OCI-LY7 (cell line): Measurements from ENCODE around the gene RNF212B.

ENCODE experiments used
- EZH2phosphoT487 ChIP-seq: fragments of 200-600 bp; sonication (generic); IDR thresholded peaks from 2 replicates; pipeline ENCODE4 v1.6.1; 2018; ENCODE audit warnings: low read depth, borderline replicate concordance, mild to moderate bottlenecking, mixed run types, antibody characterized with exemption, low read length, moderate library complexity, mixed read lengths
- TF ChIP-seq, protein P1 (sequence below): fragments of 200-600 bp; sonication (generic); conservative IDR thresholded peaks from 2 replicates; pipeline ENCODE4 v1.5.1; 2014; ENCODE audit warnings: mild to moderate bottlenecking, antibody characterized with exemption, low read length, moderate library complexity, mixed read lengths

DNA sequence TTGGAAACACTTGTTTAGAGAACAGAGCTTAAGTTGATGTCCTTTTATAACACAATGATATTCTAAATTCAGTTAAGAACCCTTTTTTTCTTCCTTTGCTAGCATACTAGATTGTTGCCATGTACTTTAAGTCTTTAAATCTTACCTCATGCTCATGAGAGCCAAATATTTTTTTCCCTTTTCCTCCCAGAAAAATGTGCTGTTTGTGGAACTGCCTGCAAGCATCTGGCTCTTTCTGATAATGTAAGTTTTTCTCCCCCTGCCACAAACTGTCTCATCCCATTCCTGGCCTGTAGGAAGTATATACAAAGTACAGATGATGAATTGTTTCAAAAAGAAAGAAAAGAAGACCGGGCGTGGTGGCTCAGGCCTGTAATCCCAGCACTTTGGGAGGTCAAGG lies 5.3 kb downstream of the RNF212B start:
- TF ChIP-seq, protein P1, sequence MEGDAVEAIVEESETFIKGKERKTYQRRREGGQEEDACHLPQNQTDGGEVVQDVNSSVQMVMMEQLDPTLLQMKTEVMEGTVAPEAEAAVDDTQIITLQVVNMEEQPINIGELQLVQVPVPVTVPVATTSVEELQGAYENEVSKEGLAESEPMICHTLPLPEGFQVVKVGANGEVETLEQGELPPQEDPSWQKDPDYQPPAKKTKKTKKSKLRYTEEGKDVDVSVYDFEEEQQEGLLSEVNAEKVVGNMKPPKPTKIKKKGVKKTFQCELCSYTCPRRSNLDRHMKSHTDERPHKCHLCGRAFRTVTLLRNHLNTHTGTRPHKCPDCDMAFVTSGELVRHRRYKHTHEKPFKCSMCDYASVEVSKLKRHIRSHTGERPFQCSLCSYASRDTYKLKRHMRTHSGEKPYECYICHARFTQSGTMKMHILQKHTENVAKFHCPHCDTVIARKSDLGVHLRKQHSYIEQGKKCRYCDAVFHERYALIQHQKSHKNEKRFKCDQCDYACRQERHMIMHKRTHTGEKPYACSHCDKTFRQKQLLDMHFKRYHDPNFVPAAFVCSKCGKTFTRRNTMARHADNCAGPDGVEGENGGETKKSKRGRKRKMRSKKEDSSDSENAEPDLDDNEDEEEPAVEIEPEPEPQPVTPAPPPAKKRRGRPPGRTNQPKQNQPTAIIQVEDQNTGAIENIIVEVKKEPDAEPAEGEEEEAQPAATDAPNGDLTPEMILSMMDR, result no peak
- no peak for TF ChIP-seq EZH2phosphoT487
